CD4-positive, alpha-beta T cell treated with Interleukin-15 for 1 hour (primary cell): Measurements from ENCODE around the gene LIG1.

Experiments
- DNase-seq: peaks from one replicate; pipeline ENCODE4 v3.0.0-alpha.2; 2020

The LIG1 gene

DNA sequence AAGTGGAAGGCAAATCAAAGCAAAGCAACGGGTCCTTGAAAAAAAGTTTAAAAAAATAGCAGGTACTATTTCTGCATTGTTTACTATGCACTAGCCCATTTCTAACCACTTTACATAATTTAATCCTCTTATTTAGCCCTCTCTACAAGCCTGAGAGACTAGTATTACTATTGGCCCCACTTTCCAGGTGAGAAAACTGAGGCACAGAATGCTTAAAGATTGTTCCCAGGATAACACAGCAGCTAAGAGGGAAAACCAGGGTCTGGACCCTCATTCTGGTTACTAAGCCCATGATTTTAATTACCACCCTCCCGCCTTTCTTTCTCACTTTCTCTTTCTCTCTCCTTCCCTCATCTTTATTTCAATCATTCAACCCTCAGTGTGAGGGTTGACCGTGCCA, 6.1 kb upstream of the LIG1 start:
- no peak for DNase-seq

DNA sequence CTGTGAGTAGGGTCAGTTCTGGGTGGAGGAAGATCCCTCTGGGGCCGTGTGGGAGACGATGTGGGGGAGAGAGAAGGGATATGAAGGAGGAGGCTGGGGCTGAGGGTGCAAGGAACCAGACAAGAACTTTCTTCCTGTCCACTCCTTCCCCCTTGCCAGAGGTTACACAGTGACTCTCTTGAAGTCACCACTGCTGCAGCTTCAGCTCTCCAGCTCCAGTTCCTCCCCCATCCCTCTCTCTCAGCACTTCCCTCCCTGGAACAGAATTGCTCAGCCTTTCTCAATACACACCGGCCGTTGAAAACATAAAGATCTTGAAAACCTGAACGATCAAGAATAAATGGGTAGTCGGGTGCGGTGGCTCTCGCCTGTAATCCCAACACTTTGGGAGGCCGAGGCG, 5.4 kb upstream of the LIG1 start:
- no peak for DNase-seq

DNA sequence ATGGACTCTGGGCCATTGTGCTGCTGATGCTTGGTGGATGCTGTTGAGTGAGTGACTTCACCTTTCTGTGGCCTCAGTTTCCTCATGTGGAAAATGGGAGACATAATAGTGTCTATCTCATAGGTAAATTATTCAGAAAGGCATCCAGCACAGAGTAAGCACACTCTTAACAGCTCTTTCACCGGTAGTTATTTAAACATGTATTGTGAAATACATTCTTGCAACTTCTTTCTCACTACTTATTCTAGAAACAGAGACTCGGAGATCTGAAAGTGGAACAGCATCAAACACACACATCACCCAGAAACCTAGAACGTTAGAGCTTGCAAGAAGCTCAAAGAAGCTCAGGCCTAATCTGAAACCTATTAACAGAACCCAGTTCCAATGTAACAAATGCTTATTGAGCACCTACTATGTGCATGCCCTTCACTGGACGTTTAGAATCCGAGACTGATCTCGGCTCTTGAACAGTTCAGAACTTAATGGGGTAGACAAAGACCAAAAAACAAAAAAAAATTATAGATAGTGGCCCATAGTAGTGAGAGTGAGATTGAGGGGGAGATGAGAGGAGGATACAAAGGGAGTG, 4.4 kb upstream of the LIG1 start:
- DNase-seq: no peak

DNA sequence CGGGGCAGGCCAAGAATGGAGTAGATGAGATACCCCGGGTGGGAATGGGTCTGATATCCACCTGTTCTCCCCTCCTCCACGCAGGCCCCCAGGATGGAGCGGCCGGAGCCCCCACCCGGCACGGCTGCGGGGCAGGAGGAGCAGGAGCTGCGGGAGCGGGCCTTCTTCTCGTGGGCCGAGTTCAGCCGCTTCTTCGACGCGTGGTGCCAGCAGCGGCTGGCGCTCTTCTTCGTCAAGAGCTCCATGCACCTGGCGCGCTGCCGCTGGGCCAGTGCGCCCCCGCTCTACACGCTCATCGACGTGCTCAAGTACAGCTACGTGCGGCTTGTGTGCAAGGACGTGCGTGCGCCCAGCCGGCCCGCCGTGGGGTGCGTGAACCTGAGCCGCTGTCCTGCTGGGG, 1.6 kb upstream of the LIG1 start:
- no peak for DNase-seq

DNA sequence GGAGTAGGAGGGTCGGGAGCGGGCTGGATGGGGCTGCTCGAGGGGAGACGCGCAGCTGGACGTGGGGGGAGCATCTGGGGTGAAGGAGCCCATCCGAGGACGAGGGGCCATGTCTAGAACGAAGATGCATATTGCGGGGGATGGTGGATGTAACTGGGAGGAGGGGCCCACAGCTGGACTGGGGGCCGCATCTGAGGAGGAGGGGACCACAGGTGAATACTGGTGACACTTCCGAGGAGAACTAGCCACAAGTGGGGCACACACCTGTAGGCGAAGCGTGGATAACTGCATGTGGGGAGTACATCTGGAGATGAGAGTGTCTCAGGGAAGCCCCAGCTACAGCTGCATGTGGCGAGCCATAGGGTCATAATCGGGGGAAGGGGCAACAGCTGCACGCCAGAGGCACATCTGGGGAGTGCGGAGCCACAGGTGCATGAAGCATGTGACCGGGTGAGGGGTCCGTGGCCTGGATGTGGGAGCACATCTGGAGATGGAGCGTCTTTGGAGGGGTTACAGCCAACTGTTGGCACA, 738 bp upstream of the LIG1 start:
- no peak for DNase-seq

DNA sequence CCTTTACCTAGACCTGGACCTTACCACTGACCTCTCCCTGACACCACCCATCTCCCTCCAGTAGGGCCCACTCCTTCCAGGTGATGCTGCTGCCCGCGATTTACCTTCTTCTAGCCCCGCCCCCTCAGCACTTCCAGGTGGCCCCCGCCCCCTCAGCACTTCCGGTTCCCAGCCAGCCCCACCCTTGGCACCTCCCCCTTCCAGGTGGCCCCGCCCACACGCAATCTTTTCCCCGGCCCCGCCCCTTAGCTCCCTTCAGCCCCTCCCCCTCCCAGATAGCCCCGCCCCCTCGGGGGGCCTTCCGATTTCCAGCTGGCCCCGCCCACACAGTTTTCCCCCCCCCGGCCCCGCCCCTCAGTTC, 586 bp downstream of the LIG1 start:
- peak; percentile 84 for DNase-seq

DNA sequence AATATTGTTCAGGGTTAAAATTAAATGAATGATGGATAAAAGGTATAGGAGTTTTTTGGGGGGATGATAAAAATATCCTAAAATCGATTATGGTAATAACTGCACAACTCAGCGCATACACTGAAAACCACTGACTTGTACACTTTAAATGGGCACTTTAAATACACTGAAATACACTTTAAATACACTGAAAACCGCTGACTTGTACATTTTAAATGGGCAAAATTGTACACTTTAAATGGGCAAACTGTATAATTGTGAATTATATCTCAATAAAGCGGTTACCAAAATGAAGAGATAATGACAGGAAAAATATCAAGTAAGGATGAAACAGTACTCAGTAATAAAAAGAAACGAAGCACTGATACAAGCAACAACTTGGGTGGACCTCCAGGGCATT, 1.5 kb downstream of the LIG1 start:
- DNase-seq: no peak

DNA sequence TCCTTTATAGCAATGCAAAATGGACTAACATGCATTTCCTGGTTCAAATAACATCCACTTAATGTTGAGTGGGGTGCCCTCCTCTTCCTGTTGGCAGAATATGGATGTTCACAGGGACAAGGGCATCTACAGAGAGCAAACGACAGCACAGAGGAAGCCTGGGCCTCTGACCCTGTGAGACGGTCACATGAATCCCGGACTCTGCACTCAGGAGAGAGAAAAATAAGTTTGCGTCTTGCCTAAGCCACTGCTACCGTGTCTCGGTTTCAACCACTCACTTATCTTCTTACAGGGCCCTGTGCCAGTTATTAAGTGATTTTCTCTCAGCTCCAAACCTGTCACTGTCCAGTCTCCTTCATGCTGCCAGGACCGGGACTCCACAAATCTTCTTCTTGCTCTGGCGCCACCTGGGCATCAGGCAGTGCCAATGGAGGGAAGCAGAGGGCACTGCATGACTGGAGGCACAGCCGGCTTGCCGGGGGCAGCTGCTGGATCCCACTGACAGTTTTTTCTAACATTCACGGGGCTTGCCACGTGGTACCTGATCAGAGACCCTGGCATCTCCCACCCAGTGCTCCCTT, 11.8 kb downstream of the LIG1 start:
- no peak for DNase-seq

DNA sequence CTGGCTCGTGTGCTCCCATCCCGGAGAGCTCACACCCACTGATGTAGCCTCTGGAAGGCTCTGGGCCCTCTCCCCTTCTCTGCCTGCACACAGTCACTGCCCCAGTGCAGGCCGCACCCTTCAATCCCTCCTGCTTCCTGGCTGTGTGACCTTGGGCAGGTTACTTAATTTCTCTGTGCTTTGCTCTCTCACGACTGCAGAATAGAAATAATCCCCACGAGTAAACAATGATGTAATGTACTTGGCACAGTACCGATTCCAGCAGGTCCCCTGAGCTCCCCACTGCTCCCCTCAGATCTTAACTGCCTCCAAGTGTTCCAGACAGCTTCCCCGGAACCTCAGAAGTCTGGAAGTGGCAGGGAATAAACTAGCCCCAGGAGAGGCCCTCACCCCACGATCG, 16.1 kb downstream of the LIG1 start:
- no peak for DNase-seq

DNA sequence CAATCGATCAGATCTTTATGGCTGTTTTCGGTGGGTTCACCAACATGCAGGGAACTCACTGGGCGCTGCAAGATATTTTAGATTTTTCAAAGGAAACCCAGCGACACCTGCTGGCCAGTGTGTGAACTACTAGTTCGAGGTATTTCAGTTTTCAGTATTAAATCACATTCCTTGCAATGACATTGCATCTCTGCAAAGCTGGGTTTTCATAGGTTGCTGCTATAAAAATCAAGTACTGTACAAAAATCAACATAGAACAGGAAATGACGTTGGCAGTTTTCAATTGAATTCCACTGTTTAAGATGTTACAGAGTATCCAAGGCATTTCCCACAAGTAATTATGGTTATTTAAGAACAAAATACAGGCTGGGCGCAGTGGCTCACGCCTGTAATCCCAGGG, 17.6 kb downstream of the LIG1 start:
- DNase-seq: peak; percentile 51

DNA sequence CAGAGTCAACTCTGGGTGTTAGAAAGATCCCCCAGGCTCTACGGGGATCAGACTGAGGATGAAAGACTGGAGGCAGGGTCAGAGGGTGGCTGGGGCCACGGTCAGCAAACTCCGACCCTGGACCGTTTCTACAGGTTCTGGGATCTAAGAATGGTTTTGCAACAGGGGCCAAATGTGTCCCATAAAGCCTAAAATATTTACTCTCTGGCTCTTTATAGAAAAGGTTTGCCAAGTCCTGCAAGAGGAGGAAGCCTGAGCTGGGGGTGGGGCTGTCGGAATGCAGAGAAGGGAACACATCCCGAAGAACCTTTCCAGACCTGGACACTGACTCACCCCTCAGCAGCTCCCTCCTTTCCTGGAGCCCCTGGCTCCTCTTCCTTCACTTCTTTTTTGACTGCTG, 20.7 kb downstream of the LIG1 start:
- DNase-seq: no peak

DNA sequence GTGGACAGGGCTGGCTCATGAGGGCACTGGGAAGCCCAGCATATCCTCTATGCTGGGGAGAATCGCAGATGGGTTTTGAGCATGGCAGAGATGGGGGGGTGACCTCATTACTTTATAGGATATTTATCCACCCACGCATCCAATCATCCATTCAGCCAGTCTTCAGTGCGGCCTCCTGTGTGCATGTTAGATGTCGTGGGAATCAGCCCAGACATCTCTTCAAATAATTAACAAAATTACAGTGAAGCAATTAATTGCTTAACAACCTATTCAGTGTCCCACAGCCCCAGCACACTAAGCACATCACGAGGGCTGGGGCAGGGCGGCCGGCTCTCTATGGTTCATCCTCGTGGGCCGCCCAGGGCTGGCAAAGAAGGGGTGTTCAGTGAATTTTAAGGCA, 21.6 kb downstream of the LIG1 start:
- no peak for DNase-seq

DNA sequence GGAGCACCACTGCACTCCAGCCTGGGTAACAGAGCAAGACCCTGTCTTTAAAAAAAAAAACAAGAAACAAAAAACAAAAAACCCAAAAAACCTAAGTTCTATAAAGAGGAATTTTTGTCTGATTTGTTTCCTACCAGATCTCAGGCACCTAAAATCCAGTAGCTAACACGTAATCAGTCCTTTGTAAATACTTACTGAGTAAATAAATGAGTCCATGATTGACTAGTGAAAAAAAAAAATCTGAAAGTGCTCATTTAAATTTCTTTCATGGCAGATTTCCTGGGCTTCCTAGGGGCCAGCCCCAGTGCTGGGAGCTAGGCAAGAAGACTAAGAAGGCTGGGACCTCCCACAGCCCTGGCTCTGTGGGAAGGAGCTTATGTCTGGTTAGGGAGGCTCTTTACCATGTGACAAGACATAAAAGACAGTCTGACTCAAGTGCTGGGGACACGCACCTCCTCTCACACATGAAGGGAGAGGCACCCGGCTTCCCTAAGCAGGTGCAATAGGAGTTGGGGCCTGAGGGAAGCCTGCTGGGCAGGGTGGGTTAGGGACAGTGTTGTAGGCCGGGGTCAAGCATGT, 22.5 kb downstream of the LIG1 start:
- DNase-seq: no peak

DNA sequence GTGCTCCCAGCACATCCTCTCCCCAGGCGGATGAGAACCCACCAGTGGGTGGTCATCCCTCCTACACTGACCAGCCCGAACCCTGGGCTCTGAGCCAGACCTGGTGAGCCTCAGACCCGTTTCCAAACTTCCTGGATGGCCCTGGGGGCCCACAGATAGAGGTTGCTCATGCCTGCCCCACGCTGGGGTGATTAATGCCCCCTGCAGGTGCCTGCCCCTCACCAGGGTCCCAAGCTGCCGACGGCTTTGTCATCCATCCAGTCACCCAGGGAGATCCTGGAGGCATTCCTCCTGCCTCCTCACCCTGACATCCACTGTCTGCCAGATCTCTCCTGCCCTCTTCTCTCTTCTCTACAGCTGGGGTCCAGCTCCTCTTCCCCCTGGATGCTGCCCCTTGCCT, 31.1 kb downstream of the LIG1 start:
- no peak for DNase-seq

DNA sequence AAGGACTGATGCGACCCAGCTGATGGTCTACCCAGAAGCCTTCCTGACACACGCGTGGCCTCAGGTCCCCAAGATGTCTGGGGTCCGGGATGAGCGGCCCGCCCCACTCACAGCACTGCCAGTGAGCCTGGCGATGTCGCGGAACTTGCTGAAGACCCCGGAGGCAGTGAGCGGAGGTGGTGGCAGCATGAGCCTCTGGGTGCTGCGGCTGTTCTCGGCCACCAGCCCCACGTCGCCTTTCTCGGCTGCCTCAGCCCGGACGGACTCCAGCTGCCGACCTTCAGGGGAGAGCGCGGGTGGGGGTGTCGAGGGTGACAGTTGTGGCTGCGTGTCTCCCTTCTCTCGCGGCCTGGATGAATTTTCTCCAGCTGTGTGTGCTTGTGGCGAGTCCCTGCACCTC, 32.7 kb downstream of the LIG1 start:
- DNase-seq: no peak

DNA sequence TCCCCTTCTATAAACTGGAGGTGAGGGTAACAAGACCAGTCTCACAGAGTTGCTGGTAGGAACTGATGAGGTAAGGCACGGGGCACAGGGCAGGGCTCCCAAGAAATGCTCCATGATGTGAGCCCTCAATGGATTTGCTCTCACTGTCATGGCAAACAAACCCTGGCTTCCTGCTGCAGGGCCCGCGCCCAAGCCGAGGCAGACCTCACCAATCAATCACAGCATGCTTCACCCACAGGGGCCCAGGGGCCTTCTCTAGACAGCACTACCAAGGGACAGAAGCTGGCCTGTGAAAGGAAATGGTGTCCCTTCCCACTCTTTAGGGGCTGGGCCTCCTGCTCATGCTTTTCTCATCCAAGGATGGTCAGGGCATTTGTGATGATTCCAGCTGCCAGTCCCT, 33.6 kb downstream of the LIG1 start:
- DNase-seq: no peak

DNA sequence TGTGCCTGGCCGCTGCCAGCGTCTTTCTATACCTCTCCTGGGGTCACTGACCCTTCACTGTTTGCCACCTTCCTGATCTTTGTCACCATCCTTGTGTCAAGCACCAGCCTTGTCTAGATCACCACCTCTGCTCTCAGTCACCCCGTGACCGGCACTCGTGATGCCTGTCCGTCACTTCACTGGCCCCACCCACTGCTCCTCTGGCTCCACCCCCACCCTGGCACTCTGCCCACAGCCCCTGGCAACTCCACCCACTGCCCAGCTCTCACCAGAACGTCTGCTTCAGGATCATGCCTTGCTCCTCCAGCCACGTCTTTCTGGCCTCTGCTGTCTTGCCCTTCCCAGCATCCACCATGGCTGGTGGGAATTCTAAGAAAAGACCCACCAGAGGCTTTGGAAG, 34.7 kb downstream of the LIG1 start:
- no peak for DNase-seq

DNA sequence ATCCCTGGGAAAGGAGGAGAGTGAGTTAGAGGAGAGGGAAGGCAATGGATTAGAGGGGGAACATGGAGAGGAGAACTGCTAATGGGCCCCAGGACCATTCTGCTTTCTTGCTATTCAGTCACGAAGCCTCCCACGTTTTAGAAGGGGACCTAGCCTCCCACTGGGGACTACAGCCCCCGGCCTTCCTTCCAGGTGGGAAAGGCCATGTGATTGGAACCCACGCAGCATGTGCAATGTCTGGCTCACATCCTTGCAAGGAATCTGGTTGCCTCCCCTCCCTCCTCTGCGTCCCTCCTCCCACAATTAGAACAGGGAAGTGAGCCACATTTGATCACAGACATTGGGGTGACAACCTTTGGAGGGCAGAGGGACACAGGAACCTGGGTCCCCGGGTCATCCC, 37.0 kb downstream of the LIG1 start:
- no peak for DNase-seq

DNA sequence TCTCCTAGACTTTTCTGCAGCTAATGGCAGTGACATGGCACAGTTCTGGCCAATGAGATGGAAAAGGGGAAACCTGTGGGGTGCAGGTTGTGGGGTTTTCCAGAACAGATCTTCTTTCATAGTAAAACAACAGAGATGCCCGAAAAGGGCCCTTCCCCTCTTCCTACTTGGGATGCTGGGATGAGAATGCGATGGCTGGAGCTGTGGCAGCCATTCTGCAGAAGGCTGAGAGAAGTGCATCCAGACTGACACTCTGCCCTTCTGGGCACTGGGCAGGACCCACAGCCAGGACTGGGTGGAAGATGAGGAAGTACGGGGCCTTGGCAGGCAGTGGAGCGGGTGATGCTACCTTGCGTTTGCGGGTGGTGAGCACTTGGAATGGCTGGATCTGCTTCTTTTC, 42.6 kb downstream of the LIG1 start:
- no peak for DNase-seq

DNA sequence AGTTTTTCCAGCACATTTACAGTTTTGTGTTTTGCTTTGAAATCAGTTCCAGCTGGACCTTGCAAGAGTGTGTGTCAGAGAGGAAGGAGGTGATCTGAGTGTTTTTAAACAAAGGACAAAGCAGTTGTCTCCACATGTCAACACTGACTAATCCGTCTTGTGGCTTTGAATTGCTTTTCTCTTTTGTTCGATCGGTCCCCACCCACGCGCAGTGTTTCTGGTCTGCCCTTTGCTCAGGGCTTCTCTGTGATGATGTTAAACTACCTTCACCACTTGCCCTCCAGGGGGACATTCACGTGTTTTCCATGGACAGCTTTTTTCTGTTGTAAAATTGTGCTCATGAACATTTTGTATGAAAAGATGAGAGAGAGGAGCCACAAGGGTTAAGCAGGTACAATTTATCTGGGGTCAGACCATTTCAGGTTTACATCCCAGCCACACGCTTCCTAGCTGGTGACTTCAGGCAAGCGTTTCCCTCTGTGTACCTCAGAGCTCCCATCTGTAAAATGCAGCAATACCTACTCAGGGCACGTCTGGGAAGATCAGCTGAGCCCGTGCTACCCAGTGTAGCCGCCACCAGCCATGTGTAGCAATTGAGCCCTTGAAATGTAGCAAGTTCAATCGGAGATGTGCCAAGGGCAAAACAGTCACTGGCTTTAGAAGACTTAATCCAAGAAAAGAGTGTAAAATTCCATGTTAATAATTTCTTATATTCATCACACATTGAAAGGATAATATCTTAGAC, 46.1 kb downstream of the LIG1 start:
- no peak for DNase-seq

DNA sequence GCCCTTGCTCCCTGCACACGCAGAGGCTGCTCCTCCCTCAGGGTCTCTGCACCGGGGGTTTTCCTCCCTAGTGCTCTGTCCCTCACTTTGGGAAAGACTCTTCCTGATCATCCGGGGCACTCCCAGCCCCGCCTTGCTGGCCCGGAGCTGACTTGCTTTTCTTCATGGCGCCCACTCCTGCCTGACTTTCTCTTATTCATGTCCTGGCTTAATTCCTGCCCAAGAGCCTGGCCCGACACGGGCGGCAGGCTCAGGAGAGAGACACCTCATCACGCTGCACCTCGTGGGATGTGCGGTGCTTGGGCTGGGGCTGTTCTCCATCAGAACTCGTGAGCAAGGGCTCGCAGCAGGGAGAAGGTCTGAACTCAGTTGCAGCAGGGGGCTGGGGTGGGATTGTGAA, 47.7 kb downstream of the LIG1 start:
- no peak for DNase-seq

DNA sequence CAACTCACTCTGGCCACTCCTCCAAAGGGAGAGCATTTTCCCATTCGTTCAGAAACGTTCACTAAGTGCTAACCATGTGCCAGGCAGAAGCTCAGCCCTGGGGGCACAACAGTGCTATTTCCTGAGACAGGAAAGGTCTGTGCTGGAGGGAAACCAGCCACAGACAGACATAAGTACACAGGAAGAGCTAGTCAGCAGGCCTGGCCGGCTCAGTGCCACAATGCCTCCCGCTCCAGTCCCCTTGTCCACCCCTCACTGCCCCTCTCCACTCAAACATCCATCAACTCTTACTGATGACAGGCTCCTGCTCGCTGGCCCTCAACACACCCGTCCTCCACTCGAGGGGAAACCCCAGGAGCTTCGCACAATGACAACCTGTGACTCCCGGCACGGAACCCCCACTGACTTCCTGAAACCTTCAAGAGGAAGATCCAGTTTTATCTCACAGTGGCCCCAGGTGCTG, 48.2 kb downstream of the LIG1 start:
- no peak for DNase-seq

DNA sequence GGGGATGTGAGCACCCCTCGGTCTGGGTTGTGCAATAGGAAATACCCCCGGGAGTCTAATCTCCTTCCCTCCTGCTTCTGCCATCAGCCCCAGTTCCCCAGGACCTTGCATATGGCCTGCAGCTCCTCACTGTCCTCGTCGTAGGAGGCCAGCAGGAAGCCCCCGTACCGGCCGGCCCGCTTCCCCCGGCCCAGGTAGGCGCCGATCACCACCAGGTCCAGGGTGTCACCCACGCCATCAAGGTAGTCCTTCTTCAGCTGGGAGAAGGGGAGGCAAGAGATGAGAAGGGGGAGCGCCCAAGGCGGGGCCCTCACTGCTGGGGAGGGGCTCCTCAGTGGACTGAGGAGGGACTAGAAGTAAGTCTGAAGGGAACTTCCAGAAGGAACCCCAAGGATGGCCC, 49.1 kb downstream of the LIG1 start:
- DNase-seq: no peak

DNA sequence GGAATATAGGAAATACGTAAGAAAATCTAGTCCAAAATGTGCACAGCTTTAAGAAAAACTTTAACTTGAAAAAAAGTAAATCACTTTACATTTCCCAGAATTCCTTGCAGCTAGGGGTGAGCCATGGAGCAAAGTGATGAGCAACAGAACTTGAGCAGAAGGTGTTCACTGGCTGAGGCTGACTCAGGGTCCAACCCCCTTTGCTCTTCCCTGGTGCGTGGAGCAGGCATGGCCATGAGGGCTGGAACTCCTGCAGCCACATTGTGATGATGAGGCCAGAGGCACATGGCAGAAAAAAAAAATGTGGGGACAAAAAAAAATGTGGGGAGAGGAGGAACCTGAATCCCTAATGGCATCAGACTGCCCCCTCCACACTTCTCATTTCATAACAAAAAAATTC, 49.6 kb downstream of the LIG1 start:
- no peak for DNase-seq
